ENCODE results near the gene SDR39U1.
A peak's percentile ranks its signal among the peaks of the same experiment; 100 is the strongest.
"Not testable (repeated sequence)": the region's sequence is repeated elsewhere in the genome, so short reads cannot be mapped to it uniquely, and the experiment has no call there.

SDR39U1 gene, protein sequence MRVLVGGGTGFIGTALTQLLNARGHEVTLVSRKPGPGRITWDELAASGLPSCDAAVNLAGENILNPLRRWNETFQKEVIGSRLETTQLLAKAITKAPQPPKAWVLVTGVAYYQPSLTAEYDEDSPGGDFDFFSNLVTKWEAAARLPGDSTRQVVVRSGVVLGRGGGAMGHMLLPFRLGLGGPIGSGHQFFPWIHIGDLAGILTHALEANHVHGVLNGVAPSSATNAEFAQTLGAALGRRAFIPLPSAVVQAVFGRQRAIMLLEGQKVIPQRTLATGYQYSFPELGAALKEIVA

DNA sequence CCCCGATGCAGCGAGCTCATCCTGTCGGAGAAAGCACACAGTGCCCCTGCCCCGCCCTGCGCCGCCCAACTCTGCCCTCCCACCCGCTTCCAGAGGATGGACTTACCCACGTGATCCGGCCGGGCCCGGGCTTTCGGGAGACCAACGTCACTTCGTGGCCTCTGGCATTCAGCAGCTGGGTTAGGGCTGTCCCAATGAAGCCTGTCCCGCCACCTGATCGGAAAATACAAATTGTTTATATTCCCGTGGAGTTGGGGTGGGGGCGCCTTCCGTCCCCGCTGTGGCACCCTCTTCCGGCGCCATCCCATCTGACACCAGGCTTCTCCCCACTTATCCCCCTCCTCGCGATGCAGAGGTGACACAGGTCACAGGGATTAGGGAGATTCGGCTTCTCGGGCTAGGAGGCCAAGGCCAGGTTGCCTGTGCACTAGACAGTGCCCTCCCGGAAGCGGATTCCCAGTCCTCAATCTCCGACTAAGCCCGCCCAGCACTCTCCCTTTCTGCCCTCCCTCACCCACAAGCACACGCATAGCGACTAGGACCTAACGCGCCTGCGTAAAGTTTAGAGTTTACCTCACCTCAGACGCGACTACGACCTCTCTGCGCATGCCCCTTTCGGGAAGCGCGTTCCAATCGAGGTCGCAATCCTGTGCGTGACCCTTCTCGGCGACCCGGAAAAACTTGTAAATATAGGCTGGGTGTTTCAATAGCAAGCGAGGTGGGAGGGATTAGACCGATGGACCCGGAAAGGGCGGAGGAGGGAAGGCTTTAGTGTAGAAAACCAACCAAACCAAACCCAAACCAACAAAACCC lies at the start of gene SDR39U1:
TSS of gene SDR39U1 (minus strand) at position 537 of the 813 bp plus-strand sequence. CDS start at position 530, 7 bp downstream.
- ATAC-seq = peak; percentile 90 to 92

DNA sequence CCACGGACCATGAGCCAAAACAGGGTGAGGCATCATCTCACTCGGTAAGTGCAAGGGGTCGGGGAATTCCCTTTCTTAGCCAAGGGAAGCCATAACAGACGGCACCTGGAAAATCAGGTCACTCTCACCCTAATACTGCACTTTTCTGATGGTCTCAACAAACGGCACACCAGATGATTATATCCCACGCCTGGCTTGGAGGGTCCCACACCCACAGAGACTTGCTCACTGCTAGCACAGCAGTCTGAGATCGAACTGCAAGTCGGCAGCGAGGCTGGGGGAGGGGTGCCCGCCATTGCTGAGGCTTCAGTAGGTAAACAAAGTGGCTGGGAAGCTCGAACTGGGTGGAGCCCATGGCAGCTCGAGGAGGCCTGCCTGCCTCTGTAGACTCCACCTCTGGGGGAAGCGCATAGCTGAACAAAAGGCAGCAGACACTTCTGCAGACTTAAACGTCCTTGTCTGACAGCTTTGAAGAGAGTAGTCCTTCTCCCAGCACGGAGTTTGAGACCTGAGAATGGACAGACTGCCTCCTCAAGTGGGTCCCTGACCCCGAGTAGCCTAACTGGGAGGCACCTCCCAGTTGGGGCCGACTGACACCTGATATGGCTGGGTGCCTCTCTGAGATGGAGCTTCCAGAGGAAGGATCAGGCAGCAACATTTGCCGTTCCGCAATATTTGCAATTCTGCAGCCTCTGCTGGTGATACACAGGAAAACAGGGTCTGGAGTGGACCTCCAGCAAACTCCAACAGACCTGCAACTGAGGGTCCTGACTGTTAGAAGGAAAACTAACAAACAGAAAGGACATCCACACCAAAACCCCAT lies 49.2 kb upstream of the SDR39U1 start:
- ATAC-seq = not testable (repeated sequence)

DNA sequence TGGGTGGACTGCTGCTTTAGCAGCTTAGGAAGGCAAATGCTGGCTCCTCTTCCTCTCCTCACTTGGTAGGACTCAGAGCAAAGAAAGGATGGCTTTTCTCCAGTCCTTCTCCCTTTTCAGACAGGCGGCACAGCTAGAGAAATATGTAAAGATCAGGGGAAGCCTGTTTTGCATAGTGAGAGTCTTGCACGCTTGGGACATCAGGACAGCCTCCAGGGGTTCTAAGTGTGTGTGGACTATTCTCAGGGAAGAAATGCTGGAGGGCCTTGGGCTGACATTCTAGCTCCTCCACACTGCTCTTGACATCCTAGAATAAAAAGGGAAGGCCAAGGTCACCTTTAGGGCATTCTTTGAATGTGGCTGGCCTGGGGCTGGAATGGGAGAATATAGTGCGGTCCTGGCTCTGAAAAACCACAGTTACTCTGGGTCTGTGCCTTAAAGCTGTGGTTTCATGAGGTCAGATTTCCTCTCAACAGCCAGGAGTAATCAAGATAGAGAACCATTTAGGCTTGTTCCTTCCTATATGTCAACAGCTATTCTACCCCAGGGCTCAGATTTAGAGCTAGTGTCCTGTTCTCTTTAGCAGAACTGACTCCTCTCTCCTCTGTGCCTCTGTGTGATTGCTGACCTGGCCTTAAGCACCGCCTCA lies 41.2 kb upstream of the SDR39U1 start:
- ATAC-seq = peak; percentile 41

DNA sequence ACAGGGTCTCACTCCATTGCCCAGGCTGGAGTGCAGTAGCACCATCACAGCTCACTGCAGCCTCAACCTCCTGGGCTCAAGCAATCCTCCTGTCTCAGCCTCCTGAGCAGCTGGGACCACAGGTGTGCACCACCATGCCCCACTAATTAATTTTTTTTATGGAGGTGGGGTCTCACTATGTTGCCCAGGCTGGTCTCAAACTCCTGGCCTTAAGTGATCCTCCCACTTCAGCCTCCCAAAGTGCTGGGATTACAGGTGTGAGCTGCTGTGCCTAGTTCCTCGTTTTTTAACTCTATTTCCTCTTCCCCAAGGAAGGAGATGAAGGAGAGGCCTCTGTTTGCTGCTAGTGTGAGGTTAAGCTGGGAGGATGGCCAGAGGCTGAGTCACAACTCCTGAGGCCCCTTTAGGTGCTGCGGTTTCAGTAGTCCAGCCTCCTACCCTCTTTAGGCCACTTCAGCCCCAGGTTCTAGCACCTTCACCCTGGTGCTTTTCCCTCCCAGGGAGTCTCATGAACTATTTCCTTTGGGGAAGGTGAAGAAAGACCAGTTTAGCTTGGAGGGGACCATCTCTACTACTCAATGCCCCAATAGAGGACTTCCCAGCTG lies 40.2 kb upstream of the SDR39U1 start:
- not testable (repeated sequence) for ATAC-seq

DNA sequence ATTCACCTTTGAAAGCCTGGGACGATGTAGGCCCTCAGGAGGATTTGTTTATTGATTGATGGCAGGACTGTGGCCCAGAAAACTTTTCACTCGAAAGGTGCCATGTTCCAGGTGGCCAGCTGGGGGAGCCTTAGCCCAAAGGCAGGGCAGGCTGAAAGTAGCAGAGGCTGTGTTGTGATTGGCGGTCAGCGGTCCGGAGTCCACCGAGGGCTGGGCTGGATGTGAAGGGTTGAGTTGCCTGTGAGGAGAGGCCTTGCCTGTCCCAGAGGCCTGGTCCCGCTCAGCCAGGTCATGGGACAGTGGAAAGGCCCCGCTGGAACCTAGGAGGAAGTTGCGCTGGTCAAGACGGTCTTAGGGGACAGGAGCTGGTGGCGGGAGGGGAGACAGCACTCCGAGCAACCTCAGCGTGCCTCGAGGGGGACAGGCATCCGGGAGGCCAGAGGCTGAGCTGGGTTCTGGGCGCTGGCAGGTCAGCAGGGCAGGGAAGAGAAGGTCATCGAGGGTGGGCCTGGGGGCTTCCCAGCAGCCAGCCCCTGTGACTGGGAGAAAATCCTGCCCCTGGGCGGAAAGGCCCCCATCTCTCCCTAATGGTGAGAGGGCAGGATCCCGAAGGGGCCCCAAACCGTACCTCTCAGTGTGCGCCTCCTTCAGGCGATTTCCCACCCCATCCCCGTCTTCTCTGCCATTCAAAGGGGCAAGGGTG lies 39.2 kb upstream of the SDR39U1 start:
- peak; percentile 44 to 67 for ATAC-seq

DNA sequence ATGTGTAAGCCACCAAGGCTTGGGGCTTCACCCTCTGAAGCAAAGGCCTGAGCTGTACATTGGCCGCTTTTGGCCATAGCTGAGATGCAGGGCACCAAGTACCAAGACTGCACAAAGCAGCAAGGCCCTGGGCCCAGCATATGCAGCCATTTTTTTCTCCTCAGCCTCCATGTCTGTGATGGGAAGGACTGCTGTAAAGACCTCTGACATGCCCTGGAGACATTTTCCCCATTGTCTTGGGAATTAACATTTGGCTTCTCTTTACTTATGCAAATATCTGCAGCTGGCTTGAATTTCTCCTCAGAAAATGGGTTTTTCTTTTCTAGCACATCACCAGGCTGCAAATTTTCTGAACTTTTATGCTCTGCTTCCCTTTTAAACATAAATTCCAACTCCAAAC lies 37.4 kb upstream of the SDR39U1 start:
- ATAC-seq = not testable (repeated sequence)

DNA sequence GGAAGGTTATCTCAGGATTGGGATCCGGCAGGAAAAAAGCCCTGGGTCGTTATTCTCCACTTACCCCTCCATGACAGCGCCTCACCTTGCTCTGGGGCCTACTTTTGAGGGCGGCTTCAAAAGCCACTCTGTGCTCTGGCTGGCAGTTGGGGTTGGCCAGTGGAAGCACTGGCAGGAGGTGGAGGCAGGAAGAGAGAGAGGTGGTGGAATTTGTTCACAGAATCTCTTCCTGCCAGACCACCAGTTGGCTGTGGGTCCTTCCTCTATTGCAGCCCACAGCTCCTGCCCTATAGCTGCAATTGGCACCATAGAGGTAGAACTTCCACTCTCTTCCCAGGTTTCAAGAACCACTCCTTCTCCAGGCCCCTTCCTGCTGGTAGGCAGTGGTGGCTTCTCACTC lies 32.7 kb upstream of the SDR39U1 start:
- no peak for ATAC-seq

DNA sequence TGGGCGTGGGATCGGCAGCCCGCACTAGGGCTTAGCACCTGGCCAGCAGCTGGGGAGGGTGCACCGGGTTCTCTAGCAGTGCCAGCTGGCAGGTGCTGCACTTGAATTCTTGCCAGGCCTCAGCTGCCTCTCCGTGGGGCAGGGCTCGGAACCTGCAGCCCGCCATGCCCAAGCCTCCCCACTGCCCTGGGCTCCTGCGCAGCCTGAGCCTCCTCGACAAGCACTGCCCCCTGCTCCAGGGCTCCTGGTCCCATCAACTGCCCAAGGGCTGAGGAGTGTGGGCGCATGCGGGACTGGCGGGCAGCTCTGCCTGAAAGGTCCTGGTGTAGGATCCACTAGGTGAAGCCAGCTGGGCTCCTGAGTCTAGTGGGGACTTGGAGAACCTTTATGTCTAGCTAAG lies 30.6 kb upstream of the SDR39U1 start:
- ATAC-seq = no peak

DNA sequence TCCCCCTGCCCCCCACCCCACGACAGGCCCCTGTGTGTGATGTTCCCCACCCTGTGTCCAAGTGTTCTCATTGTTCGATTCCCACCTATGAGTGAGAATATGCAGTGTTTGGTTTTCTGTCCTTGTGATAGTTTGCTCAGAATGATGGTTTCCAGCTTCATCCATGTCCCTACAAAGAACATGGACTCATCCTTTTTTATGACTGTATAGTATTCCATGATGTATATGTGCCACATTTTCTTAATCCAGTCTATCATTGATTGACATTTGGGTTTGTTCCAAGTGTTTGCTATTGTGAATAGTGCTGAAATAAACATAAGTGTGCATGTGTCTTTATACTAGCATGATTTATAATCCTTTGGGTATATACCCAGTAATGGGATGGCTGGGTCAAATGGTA lies 27.9 kb upstream of the SDR39U1 start:
- ATAC-seq = not testable (repeated sequence)

DNA sequence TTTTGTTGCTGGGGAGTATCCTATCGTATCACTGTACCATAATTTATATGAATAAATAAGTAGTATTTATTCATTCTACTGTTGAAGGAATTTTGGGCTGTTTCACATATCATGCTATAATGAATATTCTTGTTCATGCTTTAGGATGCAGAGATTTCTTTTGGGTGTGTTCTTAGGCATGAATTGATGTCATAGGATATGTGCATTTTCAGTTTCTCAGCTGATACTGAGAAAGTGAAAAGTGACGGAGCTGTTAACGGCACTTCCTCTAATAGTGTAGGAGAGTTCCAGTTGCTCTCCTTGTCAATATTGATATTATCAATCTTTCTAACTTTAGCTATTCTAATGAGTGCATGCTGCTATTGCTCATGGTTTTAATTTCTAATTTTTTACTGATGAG lies 23.2 kb upstream of the SDR39U1 start:
- ATAC-seq = no peak

DNA sequence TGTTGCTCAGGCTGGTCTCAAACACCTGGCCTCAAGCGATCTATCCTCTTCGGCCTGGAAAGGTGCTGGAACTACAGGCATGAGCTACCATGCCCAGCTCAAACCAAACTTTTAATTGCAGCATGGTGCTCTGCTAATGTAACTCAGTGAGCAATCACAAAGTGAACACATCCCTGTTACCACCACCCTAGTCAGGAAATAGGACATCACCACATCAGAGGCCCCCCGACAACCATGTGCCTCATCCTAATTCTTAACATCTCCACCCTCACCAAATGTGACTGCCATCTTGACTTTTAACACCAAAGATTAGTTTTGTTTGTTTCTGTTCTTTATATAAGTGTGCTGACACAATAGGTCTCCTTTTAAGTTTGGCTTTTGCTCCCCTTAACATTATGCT lies 22.8 kb upstream of the SDR39U1 start:
- ATAC-seq = no peak

DNA sequence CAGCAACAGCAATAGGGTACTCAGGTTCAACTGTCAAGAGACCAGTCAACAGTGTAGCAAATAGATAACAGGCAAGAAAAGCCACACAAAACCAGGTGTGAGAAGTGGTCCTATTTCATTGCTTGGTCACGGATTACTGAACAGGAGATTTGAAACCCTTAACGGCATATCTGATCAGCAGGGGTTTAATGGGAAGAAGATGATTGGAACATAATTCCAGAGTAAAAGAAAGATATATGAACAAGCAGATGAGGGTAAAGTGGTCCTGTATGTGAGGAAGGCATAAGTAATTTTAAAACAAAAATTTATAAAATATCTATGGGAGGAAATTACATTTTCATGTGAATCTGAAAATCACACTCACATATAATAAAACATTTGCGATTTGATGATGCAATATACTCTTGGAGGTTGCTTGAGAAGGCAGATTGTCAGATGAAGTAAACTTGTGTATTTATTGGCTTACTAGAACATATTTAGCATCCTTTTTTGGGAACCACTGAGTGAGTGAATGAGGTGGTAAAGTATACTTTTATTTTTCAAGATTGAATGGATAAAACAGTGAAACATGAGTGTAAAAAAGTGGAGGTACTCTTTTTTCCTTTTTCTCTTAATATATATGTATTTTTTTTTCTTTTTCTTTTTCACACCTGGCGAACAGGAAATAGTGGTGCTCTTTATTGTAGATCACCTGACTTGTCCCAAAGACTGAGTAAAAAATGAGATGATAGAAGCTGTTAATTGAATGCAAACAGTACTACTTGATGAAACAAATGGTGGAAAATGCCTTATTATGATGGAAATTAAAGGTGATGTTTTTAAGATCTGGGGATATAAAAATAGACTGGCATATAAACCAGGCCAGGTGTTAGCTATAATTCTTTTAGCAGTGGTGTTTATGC lies 21.6 kb upstream of the SDR39U1 start:
- ATAC-seq = no peak

DNA sequence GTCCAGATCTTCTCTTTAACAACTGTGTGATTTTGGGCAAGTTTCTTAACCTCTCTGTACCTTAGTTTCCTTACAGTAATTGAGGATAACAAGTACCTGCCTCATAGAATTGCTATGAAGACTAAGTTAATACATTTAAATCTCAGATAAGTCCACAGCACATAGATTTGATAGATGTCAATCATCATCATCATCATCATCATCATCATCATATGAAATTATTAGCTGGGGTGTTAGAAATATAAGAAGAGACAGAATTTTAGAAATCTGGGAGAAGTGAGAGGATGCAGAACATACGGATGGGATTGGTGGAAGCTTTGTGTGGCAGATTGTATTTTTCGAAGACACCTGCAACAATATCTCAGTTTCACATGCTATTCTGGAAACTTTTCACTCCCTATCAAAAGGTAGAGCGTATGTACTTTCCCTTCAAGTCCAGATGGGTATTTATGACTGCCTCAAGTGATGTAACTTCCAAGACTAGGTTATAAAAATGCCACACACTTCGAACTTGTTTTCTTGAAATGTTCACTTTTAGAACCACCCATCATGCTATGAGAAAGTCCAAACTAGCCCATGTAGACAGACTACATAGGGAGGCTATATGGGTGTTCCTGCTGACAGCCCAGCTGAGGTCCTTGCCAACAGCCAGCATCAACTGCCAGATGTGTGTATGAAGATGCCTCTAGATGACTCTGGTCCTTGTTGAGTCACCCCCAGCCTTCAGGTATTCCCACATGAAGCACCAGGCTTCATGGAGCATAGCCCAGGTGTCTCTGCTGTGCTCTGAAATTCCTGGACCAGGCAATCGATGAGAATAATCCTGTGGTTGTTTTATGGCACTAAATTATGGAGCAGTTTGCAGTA lies 20.7 kb upstream of the SDR39U1 start:
- ATAC-seq = no peak

DNA sequence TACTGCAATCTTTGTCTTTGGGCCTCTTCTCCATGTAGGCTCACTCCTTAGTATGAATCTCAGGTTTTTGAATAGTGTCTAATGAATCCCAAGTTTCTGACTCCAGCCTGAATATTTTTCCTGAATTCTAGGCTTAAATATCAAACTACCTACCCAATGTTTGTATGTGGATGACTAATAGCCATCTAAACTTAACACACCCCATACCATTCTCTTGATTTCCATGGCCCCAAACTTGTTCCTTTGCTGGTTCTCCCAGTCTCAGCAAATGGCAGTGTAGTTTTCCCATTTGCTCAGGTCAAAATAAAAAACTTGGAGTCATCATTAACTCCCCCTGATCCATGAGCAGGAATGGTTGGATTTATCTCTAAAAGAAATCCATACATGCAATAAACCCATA lies 18.8 kb upstream of the SDR39U1 start:
- ATAC-seq = no peak

DNA sequence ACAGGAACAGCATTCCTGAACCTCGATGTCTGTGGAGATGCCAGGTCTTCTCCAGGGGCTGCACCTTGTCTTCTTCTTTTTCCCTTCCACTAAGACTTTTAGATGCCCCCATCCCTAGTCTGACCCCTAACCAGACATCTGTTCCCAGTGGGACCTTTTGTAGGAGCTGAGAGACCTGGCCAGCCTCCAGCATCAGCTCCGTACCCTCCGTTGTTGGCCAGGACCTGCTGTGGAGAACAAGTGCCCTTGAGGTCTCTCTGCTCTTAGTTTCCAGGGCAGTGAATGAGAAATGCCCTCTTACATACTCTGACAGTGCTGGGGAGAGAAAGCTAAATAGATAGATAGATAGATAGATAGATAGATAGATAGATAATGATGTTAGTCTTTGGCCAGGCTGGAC lies 16.8 kb upstream of the SDR39U1 start:
- no peak for ATAC-seq

DNA sequence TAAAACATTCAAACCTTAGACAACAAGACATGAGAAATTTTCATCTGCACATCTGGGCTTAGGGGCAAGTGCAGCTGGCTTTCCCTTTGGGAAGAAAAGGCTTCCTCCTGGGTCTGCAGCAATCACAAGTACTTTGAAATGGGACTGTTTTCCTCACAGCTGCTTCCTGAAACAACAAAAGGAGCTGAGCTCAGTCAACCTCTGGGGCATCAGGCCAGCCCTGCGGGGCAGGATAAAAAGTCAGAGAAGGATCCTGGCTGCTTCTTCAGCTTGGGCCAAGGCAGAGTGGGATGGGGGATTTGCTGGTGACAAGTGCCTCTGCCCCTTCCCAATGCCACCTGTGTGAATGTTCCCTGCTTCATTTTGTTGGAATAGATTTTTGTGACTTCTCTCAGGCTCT lies 16.2 kb upstream of the SDR39U1 start:
- no peak for ATAC-seq

DNA sequence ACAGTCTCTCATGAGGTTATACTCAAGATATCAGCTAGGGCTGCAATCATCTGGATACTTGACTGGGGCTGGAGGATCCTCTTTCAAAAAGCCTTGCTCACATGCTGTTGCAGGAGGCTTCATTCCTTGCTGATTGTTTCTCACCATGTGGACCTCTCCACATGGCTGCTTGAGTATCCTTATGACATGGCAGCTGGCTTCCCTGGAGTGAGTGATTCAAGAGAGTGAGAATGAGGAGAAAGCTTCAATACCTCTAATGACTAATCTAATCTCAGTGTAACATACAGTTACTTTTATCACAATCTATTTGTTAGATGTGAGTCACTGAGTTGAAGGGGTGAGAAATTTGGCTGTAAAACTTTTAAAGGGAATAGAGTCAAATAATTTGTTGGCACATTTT lies 14.4 kb upstream of the SDR39U1 start:
- ATAC-seq = peak; percentile 25 to 53

DNA sequence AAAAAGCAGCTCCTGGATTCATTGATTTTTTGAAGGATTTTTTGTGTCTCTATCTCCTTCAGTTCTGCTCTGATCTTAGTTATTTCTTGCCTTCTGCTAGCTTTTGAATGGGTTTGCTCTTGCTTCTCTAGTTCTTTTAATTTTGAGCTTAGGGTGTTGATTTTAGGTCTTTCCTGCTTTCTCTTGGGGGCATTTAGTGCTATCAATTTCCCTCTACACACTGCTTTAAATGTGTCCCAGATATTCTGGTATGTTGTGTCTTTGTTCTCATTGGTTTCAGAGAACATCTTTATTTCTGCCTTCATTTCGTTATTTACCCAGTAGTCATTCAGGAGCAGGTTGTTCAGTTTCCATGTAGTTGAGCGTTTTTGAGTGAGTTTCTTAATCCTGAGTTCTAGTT lies 8.3 kb upstream of the SDR39U1 start:
- ATAC-seq = not testable (repeated sequence)

DNA sequence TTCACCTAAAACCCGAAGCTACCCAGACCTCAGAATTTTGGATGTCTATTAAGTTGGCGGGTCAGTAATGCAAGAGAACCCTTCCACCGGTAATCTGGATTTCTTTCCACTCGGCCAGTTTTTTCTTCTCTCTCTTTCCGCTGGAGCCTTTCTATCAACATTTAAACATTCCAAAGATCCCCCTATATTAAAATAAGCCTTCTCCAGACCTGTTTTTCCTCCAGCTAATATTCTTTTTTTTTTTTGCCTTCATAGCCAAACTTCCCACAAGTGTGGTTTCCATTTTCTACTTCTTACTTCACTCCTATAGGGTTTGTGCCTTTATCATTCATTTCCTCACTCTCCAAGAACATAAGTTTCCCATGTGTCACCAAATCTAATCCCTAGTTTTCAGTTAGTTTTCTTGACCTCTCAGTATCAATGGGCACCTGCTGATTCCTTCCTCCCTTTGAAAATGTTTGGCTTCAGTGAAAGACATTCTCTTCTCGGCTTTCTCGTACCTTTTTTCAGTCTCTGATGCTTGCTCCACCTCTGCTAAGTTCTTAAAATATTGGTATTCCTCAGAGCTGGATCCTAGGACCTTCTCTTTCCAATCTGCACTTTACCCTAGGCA lies 583 bp upstream of the SDR39U1 start:
- no peak for ATAC-seq

Data from activated CD4-positive, CD25-positive, alpha-beta regulatory T cell treated with anti-CD3 and anti-CD28 coated beads, Interleukin-2, amount 50 U/mL, for 24 hours (primary cell).